CD8-positive, alpha-beta memory T cell (primary cell): Measurements from ENCODE around the gene APH1A. TPM values are rescaled to one million over a fixed set of nuclear protein-coding genes. Genes with fewer than 3 reads are reported as not detected.

Source experiments
- polyA plus RNA-seq: library from polyadenylated mRNA; unstranded; fragments of 300-500 nt; fragmentation: Illumina TruSeq; gene quantifications from one replicate; pipeline ENCODE4 v1.2.3, GENCODE V29; 2021
- total RNA-seq, 2 experiments: library from RNA; stranded (reverse); gene quantifications; one replicate each; pipeline ENCODE4 v1.2.3, GENCODE V29; 2021

APH1A gene
- total and polyA plus RNA-seq, 3 experiments from 2014 or later, result 63.4 to 140 (median 139) TPM

Other genes starting within 250 kb of the APH1A start
- 10 to 100 TPM; 26.3 to 33.6 TPM for gene VPS45, start 201.2 kb downstream of the APH1A start, total RNA-seq
- gene VPS45, start 201.2 kb downstream of the APH1A start, polyA plus RNA-seq, result 27.5 TPM
- 10 to 100 TPM; 44.9 to 47.2 TPM for gene PLEKHO1, start 119.1 kb downstream of the APH1A start, total RNA-seq
- gene PLEKHO1, start 119.1 kb downstream of the APH1A start, polyA plus RNA-seq, result 47.3 TPM
- gene ANP32E, start 32.9 kb downstream of the APH1A start, total RNA-seq, result 100 to 1,000 TPM; 154 TPM
- 57.9 TPM for gene ANP32E, start 32.9 kb downstream of the APH1A start, polyA plus RNA-seq
- gene CA14, start 11.2 kb downstream of the APH1A start, total RNA-seq, result not detected
- gene CA14, start 11.2 kb downstream of the APH1A start, polyA plus RNA-seq, result 0.20 TPM
- gene C1orf54, start 3.8 kb upstream of the APH1A start, total RNA-seq, result under 1 TPM; 0.60 to 0.61 TPM
- 4.0 TPM for gene C1orf54, start 3.8 kb upstream of the APH1A start, polyA plus RNA-seq
- 1 to 10 TPM in 1 of 2 experiments, under 1 TPM in 1; 0.81 to 1.7 TPM for gene CIART, start 13.5 kb upstream of the APH1A start, total RNA-seq
- 0.60 TPM for gene CIART, start 13.5 kb upstream of the APH1A start, polyA plus RNA-seq
- 10 to 100 TPM; 76.9 to 81.0 TPM for gene MRPS21, start 24.8 kb upstream of the APH1A start, total RNA-seq
- 80.1 TPM for gene MRPS21, start 24.8 kb upstream of the APH1A start, polyA plus RNA-seq
- gene PRPF3, start 52.5 kb upstream of the APH1A start, total RNA-seq, result 10 to 100 TPM; 75.2 to 79.8 TPM
- gene PRPF3, start 52.5 kb upstream of the APH1A start, polyA plus RNA-seq, result 20.3 TPM
- 10 to 100 TPM; 24.1 to 26.4 TPM for gene RPRD2, start 95.1 kb upstream of the APH1A start, total RNA-seq
- 40.5 TPM for gene RPRD2, start 95.1 kb upstream of the APH1A start, polyA plus RNA-seq
- gene TARS2, start 218.4 kb upstream of the APH1A start, total RNA-seq, result 10 to 100 TPM; 49.7 to 51.2 TPM
- 29.0 TPM for gene TARS2, start 218.4 kb upstream of the APH1A start, polyA plus RNA-seq
- 1 to 10 TPM; 1.3 to 1.5 TPM for gene ECM1, start 239.1 kb upstream of the APH1A start, total RNA-seq
- 0.09 TPM for gene ECM1, start 239.1 kb upstream of the APH1A start, polyA plus RNA-seq
- gene FALEC, start 246.7 kb upstream of the APH1A start, total RNA-seq, result not detected
- not detected for gene FALEC, start 246.7 kb upstream of the APH1A start, polyA plus RNA-seq